ENCODE results near the gene HIC1. TPM values are rescaled to one million over a fixed set of nuclear protein-coding genes. Genes with fewer than 3 reads are reported as not detected.

HIC1 gene
- total RNA-seq, 1 experiment from 2014 or later = 3.7 TPM

- DNase-seq (ENCODE audit: low read depth) = no peak
Observed at GRCh38 chr17:2059547-2060384, 4.9 kb downstream of the HIC1 start.

GRCh38 chr17:2060385-2060658, 5.4 kb downstream of the HIC1 start:
- no peak for DNase-seq (ENCODE audit: low read depth)

- no peak for DNase-seq (ENCODE audit: low read depth)
Observed at GRCh38 chr17:2060681-2061440, 6.0 kb downstream of the HIC1 start.

GRCh38 chr17:2061441-2061958, 6.6 kb downstream of the HIC1 start:
- no peak for DNase-seq (ENCODE audit: low read depth)

- DNase-seq (ENCODE audit: low read depth) = no peak
Observed at GRCh38 chr17:2062571-2063183, 7.8 kb downstream of the HIC1 start.

GRCh38 chr17:2063261-2064146, 8.6 kb downstream of the HIC1 start:
- no peak for DNase-seq (ENCODE audit: low read depth)

GRCh38 chr17:2064147-2064489, 9.2 kb downstream of the HIC1 start:
- DNase-seq (ENCODE audit: low read depth) = no peak

GRCh38 chr17:2064520-2064971, 9.6 kb downstream of the HIC1 start:
- no peak for DNase-seq (ENCODE audit: low read depth)

GRCh38 chr17:2064980-2065785, 10.3 kb downstream of the HIC1 start:
- no peak for DNase-seq (ENCODE audit: low read depth)

GRCh38 chr17:2065949-2066400, 11.1 kb downstream of the HIC1 start:
- no peak for DNase-seq (ENCODE audit: low read depth)

GRCh38 chr17:2067048-2067561, 12.2 kb downstream of the HIC1 start:
- DNase-seq (ENCODE audit: low read depth) = no peak

GRCh38 chr17:2067608-2068024, 12.7 kb downstream of the HIC1 start:
- peak; percentile 91 for DNase-seq (ENCODE audit: low read depth)

- DNase-seq (ENCODE audit: low read depth) = peak; percentile 87
Observed at GRCh38 chr17:2068031-2068518, 13.2 kb downstream of the HIC1 start.

GRCh38 chr17:2068519-2069051, 13.7 kb downstream of the HIC1 start:
- DNase-seq (ENCODE audit: low read depth) = peak; percentile 74

GRCh38 chr17:2070241-2071023, 15.5 kb downstream of the HIC1 start:
- DNase-seq (ENCODE audit: low read depth) = peak; percentile 82

GRCh38 chr17:2071024-2071385, 16.1 kb downstream of the HIC1 start:
- DNase-seq (ENCODE audit: low read depth) = no peak

- peak; percentile 78 for DNase-seq (ENCODE audit: low read depth)
Observed at GRCh38 chr17:2071455-2072281, 16.8 kb downstream of the HIC1 start.

GRCh38 chr17:2074919-2075318, 20.0 kb downstream of the HIC1 start:
- DNase-seq (ENCODE audit: low read depth) = no peak
